ENCODE measurements around the gene PCGF1. TPM values are rescaled to one million over a fixed set of nuclear protein-coding genes. Genes with fewer than 3 reads are reported as not detected.

The PCGF1 gene
- total RNA-seq, 1 donor from 2014 or later, result 31.2 TPM

- intact Hi-C loops (cut with micrococcal nuclease), result loop anchor here (1.0 to 10.0 kb wide), 5 partner anchors 50 to 1382 kb away; partner anchors contain the start of genes AUP1, HTRA2, PCGF1 and POLE4
These were observed 50.4 kb downstream of the PCGF1 start for GRCh38 chr2:74457129-74457548.

Other genes starting within 250 kb of the PCGF1 start
- gene SLC4A5, start 164.3 kb downstream of the PCGF1 start, total RNA-seq, result 0.86 and 3.1 TPM in 2 replicates
- gene DCTN1, start 127.4 kb downstream of the PCGF1 start, total RNA-seq, result 105 and 110 TPM in 2 replicates
- gene C2orf81, start 86.1 kb downstream of the PCGF1 start, total RNA-seq, result 1.0 and 1.5 TPM in 2 replicates
- 56.9 and 60.3 TPM in 2 replicates for gene WDR54, start 86.0 kb downstream of the PCGF1 start, total RNA-seq
- gene RTKN, start 65.8 kb downstream of the PCGF1 start, total RNA-seq, result 0.36 and 0.52 TPM in 2 replicates
- gene INO80B, start 52.6 kb downstream of the PCGF1 start, total RNA-seq, result 29.4 and 31.7 TPM in 2 replicates
- gene WBP1, start 49.3 kb downstream of the PCGF1 start, total RNA-seq, result 46.8 and 47.6 TPM in 2 replicates
- 68.3 and 74.8 TPM in 2 replicates for gene MOGS, start 42.3 kb downstream of the PCGF1 start, total RNA-seq
- 105 TPM in 2 replicates for gene MRPL53, start 35.0 kb downstream of the PCGF1 start, total RNA-seq
- gene CCDC142, start 24.7 kb downstream of the PCGF1 start, total RNA-seq, result 30.4 and 32.0 TPM in 2 replicates
- gene TTC31, start 24.6 kb downstream of the PCGF1 start, total RNA-seq, result 43.4 and 43.9 TPM in 2 replicates
- gene LBX2, start 8.1 kb downstream of the PCGF1 start, total RNA-seq, result 0.39 and 0.50 TPM in 2 replicates
- gene TLX2, start 6.8 kb upstream of the PCGF1 start, total RNA-seq, result 1.1 and 1.2 TPM in 2 replicates
- gene DQX1, start 18.5 kb upstream of the PCGF1 start, total RNA-seq, result 0.80 and 1.1 TPM in 2 replicates
- 148 and 150 TPM in 2 replicates for gene AUP1, start 22.0 kb upstream of the PCGF1 start, total RNA-seq
- gene HTRA2, start 22.2 kb upstream of the PCGF1 start, total RNA-seq, result 48.1 and 49.7 TPM in 2 replicates
- 1.00 and 1.9 TPM in 2 replicates for gene LOXL3, start 46.2 kb upstream of the PCGF1 start, total RNA-seq
- gene DOK1, start 47.0 kb upstream of the PCGF1 start, total RNA-seq, result 50.4 and 52.5 TPM in 2 replicates
- 0.09 TPM in 1 of 2 replicates, not detected in the other for gene M1AP, start 140.6 kb upstream of the PCGF1 start, total RNA-seq
- gene SEMA4F, start 146.6 kb upstream of the PCGF1 start, total RNA-seq, result 4.4 and 5.9 TPM in 2 replicates